HepG2 (cell line): ENCODE measurements around the gene TECTA. TPM values are rescaled to one million over a fixed set of nuclear protein-coding genes. Genes with fewer than 3 reads are reported as not detected.

ENCODE experiments used
- CHD4 ChIP-seq: fragments of 200-600 bp; sonication (generic); IDR thresholded peaks from 2 replicates; pipeline ENCODE4 v1.7.0; 2017; ENCODE audit warnings: mild to moderate bottlenecking, low read length, borderline replicate concordance
- CREM ChIP-seq, 2 experiments: sonication (generic) in 1 of 2; formaldehyde crosslinking in 1 of 2; IDR thresholded peaks; 2 replicates each; pipeline versions ENCODE4 v1.4.0 to v1.6.1; 2016 to 2020; ENCODE audit warnings: antibody characterized with exemption in 1 of 2, mild to moderate bottlenecking in 1 of 2, missing genetic modification reagents in 1 of 2
- FOXO4 ChIP-seq: sonication (generic); formaldehyde crosslinking; conservative IDR thresholded peaks from 2 replicates; pipeline ENCODE4 v1.8.1; 2023; ENCODE audit warnings: missing genetic modification reagents
- KDM5A ChIP-seq: fragments of 200-600 bp; sonication (generic); IDR thresholded peaks from 2 replicates; pipeline ENCODE4 v1.7.0; 2018; ENCODE audit warnings: antibody characterized with exemption, mild to moderate bottlenecking, low read length, borderline replicate concordance
- MIXL1 ChIP-seq: IDR thresholded peaks from 2 replicates; pipeline ENCODE4 v1.6.1; 2016
- NFKBIZ ChIP-seq: IDR thresholded peaks from 2 replicates; pipeline ENCODE4 v1.6.1; 2018; ENCODE audit warnings: missing genetic modification reagents, missing compliant biosample characterization
- NR2F6 ChIP-seq, 2 experiments: IDR thresholded peaks; 2 replicates each; pipeline ENCODE4 v1.6.1; 2016; ENCODE audit warnings: antibody characterized with exemption in 1 of 2, mild to moderate bottlenecking in 1 of 2
- RARA ChIP-seq: IDR thresholded peaks from 2 replicates; pipeline ENCODE4 v1.6.1; 2016; ENCODE audit warnings: missing genetic modification reagents, missing compliant biosample characterization
- SNRNP70 ChIP-seq: fragments of 200-400 bp; formaldehyde crosslinking; IDR thresholded peaks from 2 replicates; pipeline ENCODE4 v1.6.1; 2017; ENCODE audit warnings: mild to moderate bottlenecking, low read depth, low read length, moderate library complexity
- SOX5 ChIP-seq: IDR thresholded peaks from 2 replicates; pipeline ENCODE4 v1.6.1; 2016; ENCODE audit warnings: borderline replicate concordance
- SUZ12 ChIP-seq: fragments of 150-350 bp; IDR thresholded peaks from 2 replicates; pipeline ENCODE4 v1.6.1; 2014; ENCODE audit warnings: low read depth, low read length
- TERF1 ChIP-seq: sonication (generic); formaldehyde crosslinking; IDR thresholded peaks from 2 replicates; pipeline ENCODE4 v1.8.0; 2022; ENCODE audit warnings: mild to moderate bottlenecking, missing genetic modification reagents, moderate library complexity
- ZNF3 ChIP-seq: IDR thresholded peaks from 2 replicates; pipeline ENCODE4 v1.7.0; 2017; ENCODE audit warnings: inconsistent platforms
- ZNF569 ChIP-seq: sonication (generic); formaldehyde crosslinking; IDR thresholded peaks from 2 replicates; pipeline ENCODE4 v1.5.0; 2020; ENCODE audit warnings: mild to moderate bottlenecking, missing genetic modification reagents, moderate library complexity, borderline replicate concordance
- polyA plus RNA-seq, 8 experiments: library from polyadenylated mRNA; depleted of rRNA in 3 of 8; stranded (reverse) in 7 of 8; unstranded in 1 of 8; fragments of >200 nt; fragmentation: Illumina TruSeq in 4 of 8; extraction: Trizol in 4 of 8; gene quantifications; 2 replicates each; pipeline versions ENCODE4 v1.2.1 to v1.2.3, GENCODE V29; 2011 to 2016; ENCODE audit warnings: low read depth in 4 of 8, missing spikeins in 1 of 8, mixed read lengths in 1 of 8; ENCODE audit not compliant: insufficient read depth in 1 of 8
- total RNA-seq, 5 experiments: library from RNA; depleted of rRNA; stranded (reverse); fragments of >200 nt; fragmentation: Illumina TruSeq; extraction: Trizol; gene quantifications; 2 replicates each; pipeline ENCODE4 v1.2.3, GENCODE V29; 2016; ENCODE audit warnings: low read depth in 1 of 5
- TF ChIP-seq, protein P1 (sequence below): sonication (generic); formaldehyde crosslinking; IDR thresholded peaks from 2 replicates; pipeline ENCODE4 v1.4.0; 2020; ENCODE audit warnings: missing genetic modification reagents
- TF ChIP-seq, protein P2 (sequence below): sonication (generic); formaldehyde crosslinking; IDR thresholded peaks from 2 replicates; pipeline ENCODE4 v1.5.0; 2020; ENCODE audit warnings: missing genetic modification reagents
- TF ChIP-seq, protein P3 (sequence below): sonication (generic); formaldehyde crosslinking; IDR thresholded peaks from 2 replicates; pipeline ENCODE4 v1.5.1; 2020; ENCODE audit warnings: missing genetic modification reagents, mild to moderate bottlenecking, borderline replicate concordance
- TF ChIP-seq, protein P4 (sequence below): sonication (generic); formaldehyde crosslinking; IDR thresholded peaks from 2 replicates; pipeline ENCODE4 v1.4.0; 2020; ENCODE audit warnings: missing genetic modification reagents, low read depth, mild to moderate bottlenecking, borderline replicate concordance
- TF ChIP-seq, protein P5 (sequence below): sonication (generic); formaldehyde crosslinking; conservative IDR thresholded peaks from 2 replicates; pipeline ENCODE4 v1.4.0; 2020; ENCODE audit warnings: missing genetic modification reagents

The TECTA gene
- total and polyA plus RNA-seq, 2 of the 13 experiments (the other 11 are each of a cell fraction or from before 2014, with no cell fraction given) = 0.04 to 0.17 TPM

DNA sequence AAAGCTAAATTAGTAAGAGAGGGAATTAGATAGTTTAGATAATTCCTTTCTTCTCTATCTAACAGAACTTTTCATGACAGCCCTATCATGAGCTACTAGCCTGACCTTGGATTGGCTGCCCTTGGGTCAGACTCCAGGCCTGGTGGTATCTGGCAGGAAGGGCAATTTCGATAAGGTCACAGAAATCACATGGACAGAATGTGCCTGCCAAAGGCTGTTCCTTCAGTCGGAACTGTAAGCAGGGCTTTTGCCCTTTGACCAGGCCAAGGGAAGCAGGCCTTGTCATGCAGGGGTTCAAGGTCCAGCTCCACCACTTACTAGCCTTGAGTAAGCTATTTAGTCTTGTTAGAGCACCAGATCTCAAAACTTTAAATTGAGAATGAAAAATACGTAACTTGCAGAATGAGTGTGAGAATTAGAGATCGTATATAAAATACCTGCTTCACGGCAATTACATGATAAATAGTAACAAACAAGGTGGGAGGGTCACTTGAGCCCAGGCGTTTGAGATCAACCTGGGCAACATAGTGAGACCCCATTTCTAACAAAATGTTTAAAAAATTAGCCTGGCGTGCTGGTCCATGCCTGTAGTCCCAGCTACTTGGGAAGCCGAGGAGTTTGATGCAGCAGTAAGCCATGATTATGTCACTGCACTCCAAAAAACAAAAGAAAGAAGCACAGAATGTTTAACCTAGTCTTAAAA lies 130.7 kb downstream of the TECTA start (continued):
- TF ChIP-seq TERF1 (no peak), SNRNP70 (no peak), MIXL1 (CRISPR knock-in tag) (peak; percentile 78), SOX5 (peak; percentile 64; the same call in 1 of the 2 replicates), KDM5A (no peak), FOXO4 (CRISPR knock-in tag) (no peak), CREM (IDR thresholded peaks at IDR 0.05) (no peak), CREM (CRISPR knock-in tag; IDR thresholded peaks at IDR 0.05) (no peak), CHD4 (no peak), ZNF3 (CRISPR knock-in tag) (no peak), RARA (peak; percentile 88), SUZ12 (no peak), NFKBIZ (CRISPR knock-in tag) (no peak), ZNF569 (CRISPR knock-in tag) (no peak), NR2F6 (IDR thresholded peaks at IDR 0.05) (peak; percentile 76), NR2F6 (CRISPR knock-in tag; IDR thresholded peaks at IDR 0.05) (peak; percentile 88)
- TF ChIP-seq, protein P1, sequence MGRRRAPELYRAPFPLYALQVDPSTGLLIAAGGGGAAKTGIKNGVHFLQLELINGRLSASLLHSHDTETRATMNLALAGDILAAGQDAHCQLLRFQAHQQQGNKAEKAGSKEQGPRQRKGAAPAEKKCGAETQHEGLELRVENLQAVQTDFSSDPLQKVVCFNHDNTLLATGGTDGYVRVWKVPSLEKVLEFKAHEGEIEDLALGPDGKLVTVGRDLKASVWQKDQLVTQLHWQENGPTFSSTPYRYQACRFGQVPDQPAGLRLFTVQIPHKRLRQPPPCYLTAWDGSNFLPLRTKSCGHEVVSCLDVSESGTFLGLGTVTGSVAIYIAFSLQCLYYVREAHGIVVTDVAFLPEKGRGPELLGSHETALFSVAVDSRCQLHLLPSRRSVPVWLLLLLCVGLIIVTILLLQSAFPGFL = no peak
- TF ChIP-seq, protein P2, sequence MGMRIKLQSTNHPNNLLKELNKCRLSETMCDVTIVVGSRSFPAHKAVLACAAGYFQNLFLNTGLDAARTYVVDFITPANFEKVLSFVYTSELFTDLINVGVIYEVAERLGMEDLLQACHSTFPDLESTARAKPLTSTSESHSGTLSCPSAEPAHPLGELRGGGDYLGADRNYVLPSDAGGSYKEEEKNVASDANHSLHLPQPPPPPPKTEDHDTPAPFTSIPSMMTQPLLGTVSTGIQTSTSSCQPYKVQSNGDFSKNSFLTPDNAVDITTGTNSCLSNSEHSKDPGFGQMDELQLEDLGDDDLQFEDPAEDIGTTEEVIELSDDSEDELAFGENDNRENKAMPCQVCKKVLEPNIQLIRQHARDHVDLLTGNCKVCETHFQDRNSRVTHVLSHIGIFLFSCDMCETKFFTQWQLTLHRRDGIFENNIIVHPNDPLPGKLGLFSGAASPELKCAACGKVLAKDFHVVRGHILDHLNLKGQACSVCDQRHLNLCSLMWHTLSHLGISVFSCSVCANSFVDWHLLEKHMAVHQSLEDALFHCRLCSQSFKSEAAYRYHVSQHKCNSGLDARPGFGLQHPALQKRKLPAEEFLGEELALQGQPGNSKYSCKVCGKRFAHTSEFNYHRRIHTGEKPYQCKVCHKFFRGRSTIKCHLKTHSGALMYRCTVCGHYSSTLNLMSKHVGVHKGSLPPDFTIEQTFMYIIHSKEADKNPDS (CRISPR knock-in tag) = no peak
- TF ChIP-seq, protein P3, sequence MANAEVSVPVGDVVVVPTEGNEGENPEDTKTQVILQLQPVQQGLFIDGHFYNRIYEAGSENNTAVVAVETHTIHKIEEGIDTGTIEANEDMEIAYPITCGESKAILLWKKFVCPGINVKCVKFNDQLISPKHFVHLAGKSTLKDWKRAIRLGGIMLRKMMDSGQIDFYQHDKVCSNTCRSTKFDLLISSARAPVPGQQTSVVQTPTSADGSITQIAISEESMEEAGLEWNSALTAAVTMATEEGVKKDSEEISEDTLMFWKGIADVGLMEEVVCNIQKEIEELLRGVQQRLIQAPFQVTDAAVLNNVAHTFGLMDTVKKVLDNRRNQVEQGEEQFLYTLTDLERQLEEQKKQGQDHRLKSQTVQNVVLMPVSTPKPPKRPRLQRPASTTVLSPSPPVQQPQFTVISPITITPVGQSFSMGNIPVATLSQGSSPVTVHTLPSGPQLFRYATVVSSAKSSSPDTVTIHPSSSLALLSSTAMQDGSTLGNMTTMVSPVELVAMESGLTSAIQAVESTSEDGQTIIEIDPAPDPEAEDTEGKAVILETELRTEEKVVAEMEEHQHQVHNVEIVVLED = no peak
- TF ChIP-seq, protein P4, sequence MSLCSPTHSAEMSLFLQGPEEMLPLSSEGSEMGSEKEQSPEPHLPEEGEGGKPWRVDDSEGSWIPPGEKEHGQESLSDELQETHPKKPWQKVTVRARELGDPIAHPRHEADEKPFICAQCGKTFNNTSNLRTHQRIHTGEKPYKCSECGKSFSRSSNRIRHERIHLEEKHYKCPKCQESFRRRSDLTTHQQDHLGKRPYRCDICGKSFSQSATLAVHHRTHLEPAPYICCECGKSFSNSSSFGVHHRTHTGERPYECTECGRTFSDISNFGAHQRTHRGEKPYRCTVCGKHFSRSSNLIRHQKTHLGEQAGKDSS = 0 out of 2 replicates have a peak, but pooled peaks have one; percentile 23
- TF ChIP-seq, protein P5, sequence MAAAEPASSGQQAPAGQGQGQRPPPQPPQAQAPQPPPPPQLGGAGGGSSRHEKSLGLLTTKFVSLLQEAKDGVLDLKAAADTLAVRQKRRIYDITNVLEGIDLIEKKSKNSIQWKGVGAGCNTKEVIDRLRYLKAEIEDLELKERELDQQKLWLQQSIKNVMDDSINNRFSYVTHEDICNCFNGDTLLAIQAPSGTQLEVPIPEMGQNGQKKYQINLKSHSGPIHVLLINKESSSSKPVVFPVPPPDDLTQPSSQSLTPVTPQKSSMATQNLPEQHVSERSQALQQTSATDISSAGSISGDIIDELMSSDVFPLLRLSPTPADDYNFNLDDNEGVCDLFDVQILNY (CRISPR knock-in tag) = no peak
